Thyroid gland (tissue), 4 donors: ENCODE results near the gene SKIC2.

Experiments
- POLR2A ChIP-seq, 2 donors: fragments of 450-650 bp; IDR thresholded peaks; one replicate each; pipeline ENCODE4 v1.6.1; 2017; ENCODE audit warnings: antibody characterized with exemption in 2 of 2, mild to moderate bottlenecking in 2 of 2, moderate library complexity in 1 of 2
- TF ChIP-seq, protein P1 (sequence below), 6 experiments: fragments of 200-600 bp in 3 of 6; fragments of 450-650 bp in 3 of 6; sonication (generic) in 3 of 6; IDR thresholded peaks; one replicate each; pipeline ENCODE4 v1.5.1; 2016 to 2019; ENCODE audit warnings: antibody characterized with exemption in 6 of 6, mild to moderate bottlenecking in 2 of 6, inconsistent platforms in 1 of 6, moderate library complexity in 1 of 6

- TF ChIP-seq, protein P1, sequence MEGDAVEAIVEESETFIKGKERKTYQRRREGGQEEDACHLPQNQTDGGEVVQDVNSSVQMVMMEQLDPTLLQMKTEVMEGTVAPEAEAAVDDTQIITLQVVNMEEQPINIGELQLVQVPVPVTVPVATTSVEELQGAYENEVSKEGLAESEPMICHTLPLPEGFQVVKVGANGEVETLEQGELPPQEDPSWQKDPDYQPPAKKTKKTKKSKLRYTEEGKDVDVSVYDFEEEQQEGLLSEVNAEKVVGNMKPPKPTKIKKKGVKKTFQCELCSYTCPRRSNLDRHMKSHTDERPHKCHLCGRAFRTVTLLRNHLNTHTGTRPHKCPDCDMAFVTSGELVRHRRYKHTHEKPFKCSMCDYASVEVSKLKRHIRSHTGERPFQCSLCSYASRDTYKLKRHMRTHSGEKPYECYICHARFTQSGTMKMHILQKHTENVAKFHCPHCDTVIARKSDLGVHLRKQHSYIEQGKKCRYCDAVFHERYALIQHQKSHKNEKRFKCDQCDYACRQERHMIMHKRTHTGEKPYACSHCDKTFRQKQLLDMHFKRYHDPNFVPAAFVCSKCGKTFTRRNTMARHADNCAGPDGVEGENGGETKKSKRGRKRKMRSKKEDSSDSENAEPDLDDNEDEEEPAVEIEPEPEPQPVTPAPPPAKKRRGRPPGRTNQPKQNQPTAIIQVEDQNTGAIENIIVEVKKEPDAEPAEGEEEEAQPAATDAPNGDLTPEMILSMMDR (IDR thresholded peaks at IDR 0.05): no peak
- TF ChIP-seq POLR2A (IDR thresholded peaks at IDR 0.05): no peak
Measured at GRCh38 chr6:31971279-31971992, 12.5 kb downstream of the SKIC2 start.
